Measurements from ENCODE around the gene UPK1A.

DNA sequence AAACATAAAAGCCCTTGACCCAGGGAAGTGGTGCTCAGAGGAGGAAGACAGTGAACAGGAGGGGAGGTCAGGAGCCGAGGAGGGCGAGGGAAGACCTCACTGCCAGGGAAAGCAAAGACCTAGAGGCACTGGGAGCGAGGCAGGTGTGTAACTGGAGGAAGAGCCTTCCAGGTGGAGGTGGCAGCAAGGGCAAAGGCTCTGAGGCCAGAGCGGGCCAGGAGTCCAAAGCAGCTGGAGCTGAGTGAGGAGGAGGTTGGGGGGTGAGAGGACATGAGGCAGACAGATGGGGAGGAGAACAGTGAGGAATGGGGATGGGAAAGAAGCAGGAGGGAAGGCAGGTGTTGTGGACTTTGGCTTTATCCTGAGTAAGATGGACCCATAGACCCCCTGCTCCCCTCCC, 3.7 kb downstream of the UPK1A start:
- no peak for TF ChIP-seq HDAC6 (IDR thresholded peaks at IDR 0.05; ENCODE audit: low read depth, low read length)
- TF ChIP-seq, protein P1, sequence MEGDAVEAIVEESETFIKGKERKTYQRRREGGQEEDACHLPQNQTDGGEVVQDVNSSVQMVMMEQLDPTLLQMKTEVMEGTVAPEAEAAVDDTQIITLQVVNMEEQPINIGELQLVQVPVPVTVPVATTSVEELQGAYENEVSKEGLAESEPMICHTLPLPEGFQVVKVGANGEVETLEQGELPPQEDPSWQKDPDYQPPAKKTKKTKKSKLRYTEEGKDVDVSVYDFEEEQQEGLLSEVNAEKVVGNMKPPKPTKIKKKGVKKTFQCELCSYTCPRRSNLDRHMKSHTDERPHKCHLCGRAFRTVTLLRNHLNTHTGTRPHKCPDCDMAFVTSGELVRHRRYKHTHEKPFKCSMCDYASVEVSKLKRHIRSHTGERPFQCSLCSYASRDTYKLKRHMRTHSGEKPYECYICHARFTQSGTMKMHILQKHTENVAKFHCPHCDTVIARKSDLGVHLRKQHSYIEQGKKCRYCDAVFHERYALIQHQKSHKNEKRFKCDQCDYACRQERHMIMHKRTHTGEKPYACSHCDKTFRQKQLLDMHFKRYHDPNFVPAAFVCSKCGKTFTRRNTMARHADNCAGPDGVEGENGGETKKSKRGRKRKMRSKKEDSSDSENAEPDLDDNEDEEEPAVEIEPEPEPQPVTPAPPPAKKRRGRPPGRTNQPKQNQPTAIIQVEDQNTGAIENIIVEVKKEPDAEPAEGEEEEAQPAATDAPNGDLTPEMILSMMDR (IDR thresholded peaks at IDR 0.05; ENCODE audit: control extremely low read depth in 1 of 3, insufficient read depth in 1 of 3, low read depth in 1 of 3, low read length in 3 of 3), result no peak
- TF ChIP-seq EP300 (IDR thresholded peaks at IDR 0.05; ENCODE audit: borderline replicate concordance in 1 of 2, low read depth in 2 of 2, low read length in 2 of 2), result no peak
- no peak for TF ChIP-seq BRCA1 (IDR thresholded peaks at IDR 0.05; ENCODE audit: low read depth, low read length)
- TF ChIP-seq POLR2AphosphoS5 (IDR thresholded peaks at IDR 0.05; ENCODE audit: low read depth, low read length), result no peak
- no peak for TF ChIP-seq SIN3A (conservative IDR thresholded peaks at IDR 0.05 in 1 of 2, IDR thresholded peaks at IDR 0.05 in 1 of 2; ENCODE audit: low read depth in 1 of 2, low read length in 2 of 2)

Measured in H1 (cell line).